B cell (primary cell): ENCODE data around the gene ITPR2. TPM values are rescaled to one million over a fixed set of nuclear protein-coding genes. Genes with fewer than 3 reads are reported as not detected.

Experiments used
- ATAC-seq: fragments of 200-7000 bp; cut with Tn5 transposase; one replicate; pipeline ENCODE4 v1.10.0; 2021; ENCODE audit warnings: low read depth, mild to moderate bottlenecking, moderate number of reproducible peaks, moderate library complexity
- CTCF ChIA-PET: fragments of 350-600 bp; sonication (Branson Sonifier 250); formaldehyde crosslinking; loops from one replicate; lab custom pipeline; 2021; ENCODE audit warnings: antibody characterized with exemption, inconsistent platforms; lab: Charles Lee
- POLR2A ChIA-PET: fragments of 350-600 bp; sonication (Branson Sonifier 250); formaldehyde crosslinking; loops from one replicate; lab custom pipeline; 2021; ENCODE audit warnings: antibody characterized with exemption; lab: Charles Lee
- DNase-seq: peaks from one replicate; pipeline ENCODE4 v3.0.0; 2013
- H2AFZ ChIP-seq: 2 replicates; pipeline ENCODE4 v1.6.1; 2012; ENCODE audit warnings: mild to moderate bottlenecking, low read depth, low read length; ENCODE audit not compliant: insufficient read depth, poor library complexity, severe bottlenecking
- H3K27ac ChIP-seq, 2 donors: 1 replicate in 1 of 2; 2 replicates in 1 of 2; pipeline ENCODE4 v1.5.1; 2012 to 2013; ENCODE audit warnings: low read length in 2 of 2, mild to moderate bottlenecking in 2 of 2, moderate library complexity in 1 of 2
- H3K27me3 ChIP-seq, 4 experiments: fragments of 200-600 bp in 1 of 4; sonication (generic) in 1 of 4; replicated peaks in 1 of 4; 1 replicate in 2 of 4; 2 replicates in 2 of 4; pipeline versions ENCODE4 v1.6.1 to v1.7.0; 2013 to 2016; ENCODE audit warnings: low read length in 3 of 4, mild to moderate bottlenecking in 2 of 4, mixed read lengths in 1 of 4, moderate library complexity in 1 of 4; ENCODE audit not compliant: insufficient read depth in 4 of 4, control insufficient read depth in 3 of 4; ENCODE audit errors: control extremely low read depth in 1 of 4
- H3K36me3 ChIP-seq, 2 experiments: replicated peaks in 1 of 2; 1 replicate in 1 of 2; 2 replicates in 1 of 2; pipeline versions ENCODE4 v1.6.1 to v1.7.1; 2013; ENCODE audit warnings: low read length in 1 of 2; ENCODE audit not compliant: insufficient read depth in 2 of 2, control insufficient read depth in 1 of 2; ENCODE audit errors: control extremely low read depth in 1 of 2, extremely low read depth in 1 of 2
- H3K4me1 ChIP-seq, 2 donors: fragments of 200-600 bp in 1 of 2; sonication (generic) in 1 of 2; 1 replicate in 1 of 2; 2 replicates in 1 of 2; pipeline versions ENCODE4 v1.5.1 to v1.6.1; 2013 to 2017; ENCODE audit warnings: low read length in 2 of 2; ENCODE audit not compliant: control insufficient read depth in 2 of 2, insufficient read depth in 2 of 2
- H3K4me2 ChIP-seq: replicated peaks from 2 replicates; pipeline ENCODE3; 2012; ENCODE audit warnings: mild to moderate bottlenecking, low read depth, low read length; ENCODE audit not compliant: poor library complexity, severe bottlenecking
- H3K4me3 ChIP-seq, 5 experiments: fragments of 200-600 bp in 1 of 5; sonication (generic) in 1 of 5; 1 replicate in 3 of 5; 2 replicates in 2 of 5; pipeline versions ENCODE4 v1.5.1 to v1.7.0; 2011 to 2016; ENCODE audit warnings: low read length in 4 of 5, mild to moderate bottlenecking in 4 of 5, low read depth in 2 of 5, control low read depth in 1 of 5, moderate library complexity in 1 of 5; ENCODE audit not compliant: insufficient read depth in 1 of 5; ENCODE audit errors: control extremely low read depth in 1 of 5, extremely low read depth in 1 of 5
- H3K79me2 ChIP-seq: fragments of 200-600 bp; sonication (generic); one replicate; pipeline ENCODE4 v1.6.0; 2016; ENCODE audit warnings: low read length; ENCODE audit not compliant: control insufficient read depth, insufficient read depth
- H3K9ac ChIP-seq: fragments of 200-600 bp; sonication (generic); 2 replicates; pipeline ENCODE4 v1.6.1; 2017; ENCODE audit warnings: mild to moderate bottlenecking, low read length, moderate library complexity
- H3K9me3 ChIP-seq, 3 donors: one replicate each; pipeline versions ENCODE4 v1.6.1 to v1.7.1; 2013; ENCODE audit warnings: low read length in 2 of 3; ENCODE audit not compliant: control insufficient read depth in 2 of 3, insufficient read depth in 1 of 3; ENCODE audit errors: control extremely low read depth in 1 of 3
- H4K20me1 ChIP-seq: 2 replicates; pipeline ENCODE4 v1.6.0; 2012; ENCODE audit warnings: mild to moderate bottlenecking, low read length; ENCODE audit not compliant: insufficient read depth, control insufficient read depth, poor library complexity, severe bottlenecking
- H3K27ac Mint-ChIP-seq: one replicate; pipeline ENCODE4 v1.8.0; 2021; ENCODE audit warnings: mixed read lengths
- H3K27me3 Mint-ChIP-seq: one replicate; pipeline ENCODE4 v1.8.0; 2021; ENCODE audit warnings: mixed read lengths
- H3K4me1 Mint-ChIP-seq: one replicate; pipeline ENCODE4 v1.8.0; 2021; ENCODE audit warnings: mixed read lengths
- H3K4me3 Mint-ChIP-seq: one replicate; pipeline ENCODE4 v1.8.0; 2021; ENCODE audit warnings: mixed read lengths
- H3K9me3 Mint-ChIP-seq: one replicate; pipeline ENCODE4 v1.8.0; 2022; ENCODE audit warnings: mixed read lengths; ENCODE audit not compliant: insufficient read depth
- EZH2 ChIP-seq: IDR thresholded peaks from 2 replicates; pipeline ENCODE4 v1.6.1; 2012; ENCODE audit warnings: borderline replicate concordance, low read depth, mild to moderate bottlenecking, moderate library complexity, low read length; ENCODE audit not compliant: insufficient read depth, poor library complexity, severe bottlenecking
- WGBS: methylation state at CpG from one replicate; pipeline ENCODE4 v1.1.5; 2013; ENCODE audit warnings: missing lambda C conversion rate; ENCODE audit not compliant: insufficient coverage; 5-methylcytosine and 5-hydroxymethylcytosine counted together
- intact Hi-C: fragments of 100-400 bp; cut with micrococcal nuclease; formaldehyde crosslinking; loops from one replicate; pipeline ENCODE4 v1.10.0; 2022
- polyA plus RNA-seq: library from polyadenylated mRNA; depleted of rRNA; stranded (reverse); fragments of >200 nt; gene quantifications from 2 replicates; pipeline ENCODE4 v1.2.3, GENCODE V29; 2012
- total RNA-seq, 2 donors: library from RNA; stranded (reverse); fragments of 120-200 nt in 1 of 2; gene quantifications; 1 replicate in 1 of 2; 2 replicates in 1 of 2; pipeline versions ENCODE4 v1.2.3 to v1.2.4, GENCODE V29; 2013 to 2022
- TF ChIP-seq, protein P1 (sequence below): fragments of 200-600 bp; IDR thresholded peaks from one replicate; pipeline ENCODE4 v1.8.0; 2022; ENCODE audit warnings: antibody characterized with exemption, mild to moderate bottlenecking

Gene ITPR2
- total and polyA plus RNA-seq, 2 donors (not counting 1 experiment from before 2014, with no cell fraction given) = 4.3 to 113 TPM

DNA sequence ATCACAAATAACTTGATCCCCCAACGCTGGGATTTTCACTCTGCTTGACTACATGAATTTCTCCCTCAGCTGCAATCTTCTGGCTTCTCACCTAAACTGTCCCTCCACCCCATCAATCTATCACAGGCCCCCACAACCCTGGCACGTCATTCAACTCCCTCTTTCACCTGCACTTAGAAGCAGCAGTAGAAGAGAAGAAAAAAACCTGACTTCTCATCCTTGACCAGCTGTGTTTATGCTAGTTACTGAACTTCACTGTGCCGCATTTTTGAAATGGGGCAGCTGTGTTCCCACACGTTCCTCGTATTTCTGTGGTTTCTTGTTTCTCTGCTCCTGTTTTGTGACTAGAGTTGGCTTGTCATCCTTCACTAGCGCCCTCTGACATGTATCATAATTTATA lies 35.0 kb downstream of the ITPR2 start:
- H3K9me3 ChIP-seq = peaks cover 0 to 3% (median 0%) of the 10 kb centered on the region in 3 donors
- TF ChIP-seq EZH2 = no peak
- TF ChIP-seq, protein P1, sequence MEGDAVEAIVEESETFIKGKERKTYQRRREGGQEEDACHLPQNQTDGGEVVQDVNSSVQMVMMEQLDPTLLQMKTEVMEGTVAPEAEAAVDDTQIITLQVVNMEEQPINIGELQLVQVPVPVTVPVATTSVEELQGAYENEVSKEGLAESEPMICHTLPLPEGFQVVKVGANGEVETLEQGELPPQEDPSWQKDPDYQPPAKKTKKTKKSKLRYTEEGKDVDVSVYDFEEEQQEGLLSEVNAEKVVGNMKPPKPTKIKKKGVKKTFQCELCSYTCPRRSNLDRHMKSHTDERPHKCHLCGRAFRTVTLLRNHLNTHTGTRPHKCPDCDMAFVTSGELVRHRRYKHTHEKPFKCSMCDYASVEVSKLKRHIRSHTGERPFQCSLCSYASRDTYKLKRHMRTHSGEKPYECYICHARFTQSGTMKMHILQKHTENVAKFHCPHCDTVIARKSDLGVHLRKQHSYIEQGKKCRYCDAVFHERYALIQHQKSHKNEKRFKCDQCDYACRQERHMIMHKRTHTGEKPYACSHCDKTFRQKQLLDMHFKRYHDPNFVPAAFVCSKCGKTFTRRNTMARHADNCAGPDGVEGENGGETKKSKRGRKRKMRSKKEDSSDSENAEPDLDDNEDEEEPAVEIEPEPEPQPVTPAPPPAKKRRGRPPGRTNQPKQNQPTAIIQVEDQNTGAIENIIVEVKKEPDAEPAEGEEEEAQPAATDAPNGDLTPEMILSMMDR = no peak
- H3K4me1 ChIP-seq = peaks cover 13% of the 10 kb centered on the region in 2 donors
- ChIA-PET CTCF (interaction anchor here (1.0 to 1.1 kb wide), 2 partner anchors 79 to 96 kb away, joined by 3 to 7 read pairs; no protein-coding TSS in a partner anchor), POLR2A (no interaction called here)
- no peaks in the 10 kb centered on the region for H3K27me3 ChIP-seq
- H2AFZ ChIP-seq = peak overlapping the region; percentile 32
- no peak overlapping the region for H3K4me3 ChIP-seq
- ATAC-seq (peak; percentile 60), DNase-seq (peak; percentile 36)
- peak overlapping the region; percentile 66 for H3K27ac Mint-ChIP-seq
- H3K27ac ChIP-seq = peak overlapping the region in 1 of 2 donors; percentile 34
- peak overlapping the region; percentile 45 for H3K4me2 ChIP-seq
- intact Hi-C loops = no loop called here
- peaks cover 52% of the 10 kb centered on the region for H3K79me2 ChIP-seq
- H3K9ac ChIP-seq = peak overlapping the region; percentile 24
- WGBS = 24% methylated on average over 3 of the region's 6 CpGs
- no peaks in the 10 kb centered on the region for H3K27me3 Mint-ChIP-seq
- peaks cover 4% of the 10 kb centered on the region for H4K20me1 ChIP-seq
- H3K4me1 Mint-ChIP-seq = peaks cover 23% of the 10 kb centered on the region
- peaks cover 0 to 1% of the 10 kb centered on the region in 2 experiments for H3K36me3 ChIP-seq
- no peaks in the 10 kb centered on the region for H3K9me3 Mint-ChIP-seq
- peak overlapping the region; percentile 52 for H3K4me3 Mint-ChIP-seq

DNA sequence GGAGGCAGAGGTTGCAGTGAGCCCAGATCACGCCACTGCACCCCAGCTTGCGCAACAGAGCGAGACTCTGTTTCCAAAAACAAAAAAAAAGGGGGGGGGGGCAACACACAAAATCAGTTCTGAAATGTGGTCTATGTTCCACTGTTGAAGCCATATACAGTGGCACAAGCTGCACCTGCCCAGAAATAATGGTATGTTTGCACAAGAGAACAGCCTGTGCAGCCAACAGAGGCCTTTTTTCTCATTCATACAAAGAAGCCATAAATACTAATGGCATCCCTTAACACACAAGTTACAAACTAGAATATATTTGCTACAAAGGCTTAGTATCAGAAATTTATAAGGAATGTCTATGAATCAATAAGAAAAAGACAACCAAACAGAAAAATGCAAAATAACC lies 37.1 kb downstream of the ITPR2 start:
- H3K4me2 ChIP-seq = no peak overlapping the region
- no peak for ATAC-seq
- POLR2A ChIA-PET = no interaction called here

More for the DNA sequence above, 37.1 kb downstream of the ITPR2 start:
- no peaks in the 10 kb centered on the region for H3K36me3 ChIP-seq
- CTCF ChIA-PET = no interaction called here
- no peaks in the 10 kb centered on the region for H3K9me3 Mint-ChIP-seq
- peaks cover 42% of the 10 kb centered on the region for H3K79me2 ChIP-seq
- H3K27me3 ChIP-seq = no peaks in the 10 kb centered on the region
- WGBS = 100% methylated on average over 3 of the region's 3 CpGs
- intact Hi-C loops = no loop called here
- H3K4me3 Mint-ChIP-seq = no peak overlapping the region
- peaks cover 37% of the 10 kb centered on the region for H3K4me1 Mint-ChIP-seq
- TF ChIP-seq, protein P1 = no peak
- no peak for TF ChIP-seq EZH2
- H2AFZ ChIP-seq = no peak overlapping the region
- H3K9me3 ChIP-seq = peaks cover 0 to 3% (median 0%) of the 10 kb centered on the region in 3 donors
- peaks cover 22 to 27% of the 10 kb centered on the region in 2 donors for H3K4me1 ChIP-seq
- no peak overlapping the region for H3K4me3 ChIP-seq
- H3K27me3 Mint-ChIP-seq = no peaks in the 10 kb centered on the region
- peaks cover 5% of the 10 kb centered on the region for H4K20me1 ChIP-seq
- no peak overlapping the region for H3K9ac ChIP-seq
- H3K27ac ChIP-seq = no peak overlapping the region
- H3K27ac Mint-ChIP-seq = no peak overlapping the region
- DNase-seq = no peak
